ENCODE results near the gene VAV2. TPM values are rescaled to one million over a fixed set of nuclear protein-coding genes. Genes with fewer than 3 reads are reported as not detected.

VAV2 gene
- total RNA-seq, 1 experiment from 2014 or later, result 30.7 TPM

DNA sequence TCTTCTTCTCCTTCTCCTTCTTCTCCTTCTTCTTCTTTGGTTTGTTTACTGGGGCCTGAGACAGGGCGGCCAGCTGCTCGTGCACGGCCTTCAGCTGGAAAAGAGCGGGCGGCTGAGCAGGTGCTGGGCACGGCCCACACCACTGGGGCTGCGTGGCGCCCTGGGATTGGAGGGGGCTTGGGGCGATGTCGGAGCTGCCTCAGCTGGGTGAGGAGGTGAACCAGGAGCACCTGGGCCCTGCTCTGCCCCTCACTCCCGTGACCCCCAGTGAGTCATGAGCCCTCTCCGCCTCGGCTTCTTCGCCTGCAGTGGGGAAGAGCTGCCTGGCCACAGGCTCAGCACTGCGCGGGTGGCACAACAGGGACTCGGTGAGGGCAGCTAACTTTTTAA lies 48.0 kb upstream of the VAV2 start:
- DNase-seq, result no peak
- CTCF ChIA-PET, result interaction anchor here (0.7 kb wide), 1 partner anchor 330 kb away, joined by 3 read pairs; no protein-coding TSS in a partner anchor
- no peak overlapping the region for H3K27ac Mint-ChIP-seq (ENCODE audit: unreplicated experiment)
- H3K27me3 Mint-ChIP-seq (ENCODE audit: unreplicated experiment), result no peaks in the 10 kb centered on the region
- no peaks in the 10 kb centered on the region for H3K9me3 Mint-ChIP-seq (ENCODE audit: low read depth, unreplicated experiment)
- BruUV-seq (replicated peaks), result no TSS peak
- H3K36me3 Mint-ChIP-seq (ENCODE audit: insufficient read depth, unreplicated experiment), result peaks cover 37% of the 10 kb centered on the region
- TF ChIP-seq, protein P1, sequence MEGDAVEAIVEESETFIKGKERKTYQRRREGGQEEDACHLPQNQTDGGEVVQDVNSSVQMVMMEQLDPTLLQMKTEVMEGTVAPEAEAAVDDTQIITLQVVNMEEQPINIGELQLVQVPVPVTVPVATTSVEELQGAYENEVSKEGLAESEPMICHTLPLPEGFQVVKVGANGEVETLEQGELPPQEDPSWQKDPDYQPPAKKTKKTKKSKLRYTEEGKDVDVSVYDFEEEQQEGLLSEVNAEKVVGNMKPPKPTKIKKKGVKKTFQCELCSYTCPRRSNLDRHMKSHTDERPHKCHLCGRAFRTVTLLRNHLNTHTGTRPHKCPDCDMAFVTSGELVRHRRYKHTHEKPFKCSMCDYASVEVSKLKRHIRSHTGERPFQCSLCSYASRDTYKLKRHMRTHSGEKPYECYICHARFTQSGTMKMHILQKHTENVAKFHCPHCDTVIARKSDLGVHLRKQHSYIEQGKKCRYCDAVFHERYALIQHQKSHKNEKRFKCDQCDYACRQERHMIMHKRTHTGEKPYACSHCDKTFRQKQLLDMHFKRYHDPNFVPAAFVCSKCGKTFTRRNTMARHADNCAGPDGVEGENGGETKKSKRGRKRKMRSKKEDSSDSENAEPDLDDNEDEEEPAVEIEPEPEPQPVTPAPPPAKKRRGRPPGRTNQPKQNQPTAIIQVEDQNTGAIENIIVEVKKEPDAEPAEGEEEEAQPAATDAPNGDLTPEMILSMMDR (IDR thresholded peaks at IDR 0.05; ENCODE audit: unreplicated experiment), result no peak
- no peaks in the 10 kb centered on the region for H3K4me1 Mint-ChIP-seq (ENCODE audit: low read depth, unreplicated experiment)
- intact Hi-C loops (cut with micrococcal nuclease; ENCODE audit: unreplicated experiment), result no loop called here
- H3K4me3 Mint-ChIP-seq (ENCODE audit: low read depth, unreplicated experiment), result no peak overlapping the region

DNA sequence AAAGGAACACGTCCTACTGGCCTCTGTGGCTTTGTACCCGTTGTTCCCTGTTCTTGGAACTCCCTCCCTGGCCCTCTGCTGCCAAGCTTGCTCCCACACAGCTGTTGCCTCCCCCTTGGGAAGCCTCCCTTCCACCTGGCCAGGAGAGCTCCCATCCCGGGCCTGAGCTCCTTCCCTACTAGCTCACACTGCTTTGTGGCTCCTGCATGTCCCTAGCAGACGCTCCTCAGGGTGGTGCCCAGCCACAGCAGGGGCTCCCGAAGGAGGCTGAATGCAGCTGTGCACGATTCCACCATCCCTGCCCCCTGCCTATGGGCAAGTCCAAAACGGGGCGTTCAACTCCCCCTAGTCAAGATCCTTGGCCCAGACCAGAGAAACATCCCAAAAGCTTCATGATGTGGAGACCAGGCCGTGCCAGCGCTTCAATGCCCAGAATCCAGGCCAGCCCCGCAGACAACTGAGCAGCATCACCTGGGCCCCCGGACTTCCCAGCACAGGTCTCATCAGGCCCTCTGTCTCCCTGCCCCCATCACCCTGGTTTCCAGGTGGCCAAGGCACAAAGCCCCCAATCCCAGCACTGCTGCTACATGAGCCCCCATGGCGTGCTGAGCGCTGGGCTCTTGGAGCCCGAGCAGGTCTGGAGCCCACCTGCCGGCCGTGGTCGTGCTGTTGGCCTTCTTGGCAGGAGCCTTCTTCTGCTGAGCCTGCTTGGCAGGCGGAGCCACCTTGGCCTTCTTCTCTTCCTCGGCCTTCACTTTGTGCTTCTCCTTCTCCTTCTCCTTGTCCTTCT lies 47.5 kb upstream of the VAV2 start:
- intact Hi-C loops (cut with micrococcal nuclease; ENCODE audit: unreplicated experiment), result no loop called here
- Mint-ChIP-seq H3K4me1 (ENCODE audit: low read depth, unreplicated experiment) (no peaks in the 10 kb centered on the region), H3K27me3 (ENCODE audit: unreplicated experiment) (no peaks in the 10 kb centered on the region), H3K36me3 (ENCODE audit: insufficient read depth, unreplicated experiment) (peaks cover 37% of the 10 kb centered on the region), H3K9me3 (ENCODE audit: low read depth, unreplicated experiment) (no peaks in the 10 kb centered on the region), H3K4me3 (ENCODE audit: low read depth, unreplicated experiment) (no peak overlapping the region), H3K27ac (ENCODE audit: unreplicated experiment) (no peak overlapping the region)
- TF ChIP-seq, protein P1 (IDR thresholded peaks at IDR 0.05; ENCODE audit: unreplicated experiment), result no peak
- CTCF ChIA-PET, result no interaction called here
- BruUV-seq (replicated peaks), result no TSS peak
- no peak for DNase-seq

DNA sequence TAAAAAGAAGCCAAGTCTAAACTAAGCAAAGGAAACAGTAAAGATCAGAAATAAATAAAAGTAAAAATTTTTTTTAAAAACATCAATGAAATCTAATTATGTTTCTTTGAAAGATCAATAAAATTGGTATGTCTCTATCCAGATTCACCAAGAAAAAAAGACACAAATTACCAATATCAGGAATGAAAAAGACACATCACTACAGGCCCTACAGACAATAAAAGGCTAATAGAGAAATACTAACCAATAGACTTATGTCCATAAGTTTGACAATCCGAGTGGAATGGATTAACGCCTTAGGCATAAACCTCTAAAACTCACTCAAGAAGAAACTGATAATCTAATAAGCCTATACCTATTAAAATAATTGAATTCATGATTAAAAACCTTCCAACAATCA lies 45.5 kb upstream of the VAV2 start:
- H3K4me1 Mint-ChIP-seq (ENCODE audit: low read depth, unreplicated experiment), result no peaks in the 10 kb centered on the region
- CTCF ChIA-PET, result interaction anchor here (0.6 kb wide), 1 partner anchor 127 kb away, joined by 3 read pairs; no protein-coding TSS in a partner anchor
- no peaks in the 10 kb centered on the region for H3K27me3 Mint-ChIP-seq (ENCODE audit: unreplicated experiment)
- no peak overlapping the region for H3K4me3 Mint-ChIP-seq (ENCODE audit: low read depth, unreplicated experiment)
- intact Hi-C loops (cut with micrococcal nuclease; ENCODE audit: unreplicated experiment), result no loop called here
- H3K36me3 Mint-ChIP-seq (ENCODE audit: insufficient read depth, unreplicated experiment), result peaks cover 47% of the 10 kb centered on the region
- no peak overlapping the region for H3K27ac Mint-ChIP-seq (ENCODE audit: unreplicated experiment)
- DNase-seq, result no peak
- no peaks in the 10 kb centered on the region for H3K9me3 Mint-ChIP-seq (ENCODE audit: low read depth, unreplicated experiment)
- TF ChIP-seq, protein P1 (IDR thresholded peaks at IDR 0.05; ENCODE audit: unreplicated experiment), result no peak
- BruUV-seq (replicated peaks), result no TSS peak

DNA sequence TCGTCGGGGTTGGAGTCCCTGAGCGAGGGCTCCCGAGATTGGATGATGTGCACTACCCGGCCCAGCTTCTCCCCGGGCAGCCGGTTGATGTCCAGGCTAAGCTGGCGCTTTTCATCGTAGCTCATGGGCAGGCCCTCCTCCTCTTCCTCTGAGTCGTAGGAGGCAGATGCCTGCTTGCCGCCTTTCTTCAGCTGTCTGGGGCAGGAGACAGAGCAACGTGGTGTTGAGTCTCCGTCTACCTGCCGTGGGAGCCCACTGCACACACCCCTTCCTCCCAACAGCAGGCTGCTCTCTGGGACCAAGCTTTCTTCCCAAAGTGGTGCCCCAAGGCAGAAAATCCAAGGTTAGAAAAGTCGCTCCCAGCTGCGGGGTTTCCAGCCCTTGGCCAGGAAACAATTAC lies 44.0 kb upstream of the VAV2 start:
- TF ChIP-seq, protein P1 (IDR thresholded peaks at IDR 0.05; ENCODE audit: unreplicated experiment), result no peak
- Mint-ChIP-seq H3K27ac (ENCODE audit: unreplicated experiment) (no peak overlapping the region), H3K27me3 (ENCODE audit: unreplicated experiment) (no peaks in the 10 kb centered on the region), H3K4me3 (ENCODE audit: low read depth, unreplicated experiment) (no peak overlapping the region), H3K9me3 (ENCODE audit: low read depth, unreplicated experiment) (no peaks in the 10 kb centered on the region), H3K4me1 (ENCODE audit: low read depth, unreplicated experiment) (no peaks in the 10 kb centered on the region), H3K36me3 (ENCODE audit: insufficient read depth, unreplicated experiment) (peaks cover 44% of the 10 kb centered on the region)
- no TSS peak for BruUV-seq (replicated peaks)
- intact Hi-C loops (cut with micrococcal nuclease; ENCODE audit: unreplicated experiment), result no loop called here
- CTCF ChIA-PET, result no interaction called here
- DNase-seq, result no peak

Measured in Calu3 (cell line).